Neural cell (in vitro differentiated cells): ENCODE measurements around the gene BCAR3. TPM values are rescaled to one million over a fixed set of nuclear protein-coding genes. Genes with fewer than 3 reads are reported as not detected.
A peak's percentile ranks its signal among the peaks of the same experiment; 100 is the strongest.

ENCODE experiments used
- H2AFZ ChIP-seq: fragments of 200-600, 300-800 bp; sonication (generic), shearing (Covaris generic); 2 replicates; pipeline ENCODE4 v1.6.0; 2014; ENCODE audit warnings: low read depth, mild to moderate bottlenecking, antibody characterized with exemption, low read length, moderate library complexity
- H3F3A ChIP-seq: fragments of 200-600 bp; shearing (Covaris generic); 2 replicates; pipeline ENCODE4 v1.6.1; 2016; ENCODE audit warnings: mild to moderate bottlenecking, moderate library complexity, mixed read lengths, antibody characterized with exemption, low read length; ENCODE audit not compliant: insufficient read depth, poor library complexity, severe bottlenecking
- H3K27ac ChIP-seq: fragments of 200-600, 300-800 bp; sonication (generic), shearing (Covaris generic); 2 replicates; pipeline ENCODE4 v1.5.1; 2014; ENCODE audit warnings: mild to moderate bottlenecking, low read length, moderate library complexity
- H3K27me3 ChIP-seq: fragments of 300-800, 200-600 bp; sonication (generic), shearing (Covaris generic); 2 replicates; pipeline ENCODE4 v1.6.0; 2014; ENCODE audit warnings: mild to moderate bottlenecking, low read depth, low read length, moderate library complexity; ENCODE audit not compliant: insufficient read depth
- H3K36me3 ChIP-seq: fragments of 300-800, 200-600 bp; sonication (generic), shearing (Covaris generic); 2 replicates; pipeline ENCODE4 v1.5.1; 2014; ENCODE audit warnings: mild to moderate bottlenecking, antibody characterized with exemption, low read length, moderate library complexity; ENCODE audit not compliant: insufficient read depth
- H3K4me2 ChIP-seq: fragments of 300-800, 200-600 bp; sonication (generic), shearing (Covaris generic); 2 replicates; pipeline ENCODE4 v1.6.0; 2014; ENCODE audit warnings: mild to moderate bottlenecking, low read length
- H3K4me3 ChIP-seq: fragments of 300-800, 200-600 bp; sonication (generic), shearing (Covaris generic); 2 replicates; pipeline ENCODE4 v1.5.1; 2014; ENCODE audit warnings: mild to moderate bottlenecking, low read length, moderate library complexity
- H3K79me2 ChIP-seq: fragments of 200-600 bp; shearing (Covaris generic); replicated peaks from 2 replicates; pipeline ENCODE4 v1.6.0; 2014; ENCODE audit warnings: mild to moderate bottlenecking, low read length, moderate library complexity; ENCODE audit not compliant: insufficient read depth
- H3K9ac ChIP-seq: fragments of 300-800, 200-600 bp; sonication (generic), shearing (Covaris generic); 2 replicates; pipeline ENCODE4 v1.6.1; 2016; ENCODE audit warnings: mild to moderate bottlenecking, low read length, mixed read lengths
- H3K9me2 ChIP-seq: fragments of 200-600 bp; shearing (Covaris generic); 2 replicates; pipeline ENCODE4 v1.6.1; 2016; ENCODE audit warnings: mild to moderate bottlenecking, low read length, mixed read lengths; ENCODE audit not compliant: insufficient read depth
- H3K9me3 ChIP-seq: fragments of 200-600, 300-800 bp; sonication (generic), shearing (Covaris generic); 2 replicates; pipeline ENCODE4 v1.6.1; 2016; ENCODE audit warnings: mild to moderate bottlenecking, mixed run types, low read length, moderate library complexity, mixed read lengths
- H4K20me1 ChIP-seq: fragments of 200-600 bp; shearing (Covaris generic); 2 replicates; pipeline ENCODE4 v1.6.1; 2016; ENCODE audit warnings: mild to moderate bottlenecking, mixed run types; ENCODE audit not compliant: insufficient read depth
- EP300 ChIP-seq: fragments of 450-650 bp; conservative IDR thresholded peaks from 2 replicates; pipeline ENCODE4 v1.6.1; 2014; ENCODE audit warnings: antibody characterized with exemption, mild to moderate bottlenecking, moderate library complexity; ENCODE audit not compliant: poor library complexity, severe bottlenecking
- EZH2 ChIP-seq: fragments of 200-600, 300-800 bp; shearing (Covaris generic), sonication (generic); IDR thresholded peaks from 2 replicates; pipeline ENCODE4 v1.6.1; 2014; ENCODE audit warnings: antibody characterized with exemption, low read length, borderline replicate concordance, mild to moderate bottlenecking; ENCODE audit not compliant: insufficient read depth, poor library complexity, severe bottlenecking
- MXI1 ChIP-seq: fragments of 450-650 bp; conservative IDR thresholded peaks from 2 replicates; pipeline ENCODE4 v1.6.1; 2014; ENCODE audit warnings: antibody characterized with exemption, mild to moderate bottlenecking; ENCODE audit not compliant: poor library complexity, severe bottlenecking
- POLR2AphosphoS5 ChIP-seq: IDR thresholded peaks from 2 replicates; pipeline ENCODE4 v1.6.1; 2012
- RAD21 ChIP-seq: fragments of 450-650 bp; conservative IDR thresholded peaks from 2 replicates; pipeline ENCODE4 v1.6.1; 2014; ENCODE audit warnings: antibody characterized with exemption, mild to moderate bottlenecking, moderate library complexity
- SMC3 ChIP-seq: fragments of 450-650 bp; conservative IDR thresholded peaks from 2 replicates; pipeline ENCODE4 v1.6.1; 2014; ENCODE audit warnings: antibody characterized with exemption, mild to moderate bottlenecking, moderate library complexity; ENCODE audit not compliant: poor library complexity
- TAF1 ChIP-seq: IDR thresholded peaks from 2 replicates; pipeline ENCODE4 v1.6.1; 2012; ENCODE audit warnings: low read depth
- polyA plus RNA-seq: library from polyadenylated mRNA; depleted of rRNA; stranded (reverse); fragments of >200 nt; gene quantifications from 2 replicates; pipeline ENCODE4 v1.2.3, GENCODE V29; 2014
- TF ChIP-seq, protein P1 (sequence below): fragments of 450-650 bp; IDR thresholded peaks from 2 replicates; pipeline ENCODE4 v1.5.1; 2014; ENCODE audit warnings: antibody characterized with exemption, mild to moderate bottlenecking, moderate library complexity; ENCODE audit not compliant: poor library complexity, severe bottlenecking
- TF ChIP-seq, protein P2 (sequence below): IDR thresholded peaks from 2 replicates; pipeline ENCODE4 v1.6.1; 2012; ENCODE audit warnings: borderline replicate concordance

Gene BCAR3
- polyA plus RNA-seq, 1 donor from 2014 or later = 2.5 TPM

DNA sequence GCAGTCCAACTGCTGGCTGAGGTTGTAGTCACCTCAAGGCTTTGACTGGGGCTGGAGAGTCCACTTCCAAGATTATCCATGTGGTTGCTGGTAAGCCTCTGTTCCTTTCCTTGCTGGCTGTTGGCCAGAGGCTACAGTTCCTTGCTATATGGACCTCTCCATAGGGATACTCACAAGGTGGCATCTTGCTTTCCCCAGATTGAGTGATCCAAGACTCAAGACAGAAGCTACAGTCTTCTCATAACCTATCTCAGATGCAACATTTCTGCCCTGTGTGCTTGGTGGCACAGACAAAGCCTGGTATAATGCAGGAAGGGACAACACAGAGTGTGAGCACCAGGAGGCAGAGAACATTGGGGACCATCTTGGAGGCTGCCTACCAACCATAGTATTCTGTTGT, 121.9 kb downstream of the BCAR3 start:
- Histone ChIP-seq H3K4me3 (no peak overlapping the region), H3K9me2 (no peaks in the 10 kb centered on the region), H3K9ac (no peak overlapping the region), H3K4me2 (no peak overlapping the region), H3K27ac (no peak overlapping the region), H3K79me2 (no peaks in the 10 kb centered on the region), H3K9me3 (no peaks in the 10 kb centered on the region), H2AFZ (no peak overlapping the region), H3K27me3 (no peaks in the 10 kb centered on the region), H3K36me3 (peaks cover 5% of the 10 kb centered on the region), H3F3A (no peaks in the 10 kb centered on the region), H4K20me1 (no peaks in the 10 kb centered on the region)
- TF ChIP-seq POLR2AphosphoS5 (no peak), MXI1 (no peak), SMC3 (no peak), EP300 (no peak), TAF1 (no peak)

DNA sequence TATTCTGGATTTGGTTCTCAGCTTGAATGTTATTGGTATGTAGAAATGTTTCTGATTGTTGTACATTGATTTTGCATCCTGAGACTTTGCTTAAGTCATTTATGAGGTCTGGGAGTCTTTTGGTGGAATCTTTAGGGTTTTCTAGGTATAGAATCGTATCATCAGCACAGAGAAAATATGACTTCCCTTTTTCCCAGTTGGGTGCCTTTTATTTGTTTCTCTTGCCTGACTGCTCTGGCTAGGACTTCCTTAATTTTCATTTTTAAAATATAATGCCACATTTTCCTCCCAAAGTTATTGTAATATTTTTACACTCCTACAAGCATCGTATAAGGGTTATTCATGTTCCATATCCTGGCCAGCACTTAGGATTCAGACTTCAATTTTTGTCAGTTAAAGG, 122.6 kb downstream of the BCAR3 start:
- no peaks in the 10 kb centered on the region for H3K9me3 ChIP-seq
- H3K4me2 ChIP-seq = no peak overlapping the region
- no peak overlapping the region for H2AFZ ChIP-seq
- H3K27ac ChIP-seq = no peak overlapping the region
- H3K4me3 ChIP-seq = no peak overlapping the region
- H3K9me2 ChIP-seq = no peaks in the 10 kb centered on the region
- H3K79me2 ChIP-seq = no peaks in the 10 kb centered on the region
- peaks cover 5% of the 10 kb centered on the region for H3K36me3 ChIP-seq
- no peaks in the 10 kb centered on the region for H3F3A ChIP-seq
- TF ChIP-seq RAD21 (no peak), TAF1 (no peak), POLR2AphosphoS5 (no peak), EP300 (no peak), EZH2 (no peak), MXI1 (no peak)
- TF ChIP-seq, protein P1, sequence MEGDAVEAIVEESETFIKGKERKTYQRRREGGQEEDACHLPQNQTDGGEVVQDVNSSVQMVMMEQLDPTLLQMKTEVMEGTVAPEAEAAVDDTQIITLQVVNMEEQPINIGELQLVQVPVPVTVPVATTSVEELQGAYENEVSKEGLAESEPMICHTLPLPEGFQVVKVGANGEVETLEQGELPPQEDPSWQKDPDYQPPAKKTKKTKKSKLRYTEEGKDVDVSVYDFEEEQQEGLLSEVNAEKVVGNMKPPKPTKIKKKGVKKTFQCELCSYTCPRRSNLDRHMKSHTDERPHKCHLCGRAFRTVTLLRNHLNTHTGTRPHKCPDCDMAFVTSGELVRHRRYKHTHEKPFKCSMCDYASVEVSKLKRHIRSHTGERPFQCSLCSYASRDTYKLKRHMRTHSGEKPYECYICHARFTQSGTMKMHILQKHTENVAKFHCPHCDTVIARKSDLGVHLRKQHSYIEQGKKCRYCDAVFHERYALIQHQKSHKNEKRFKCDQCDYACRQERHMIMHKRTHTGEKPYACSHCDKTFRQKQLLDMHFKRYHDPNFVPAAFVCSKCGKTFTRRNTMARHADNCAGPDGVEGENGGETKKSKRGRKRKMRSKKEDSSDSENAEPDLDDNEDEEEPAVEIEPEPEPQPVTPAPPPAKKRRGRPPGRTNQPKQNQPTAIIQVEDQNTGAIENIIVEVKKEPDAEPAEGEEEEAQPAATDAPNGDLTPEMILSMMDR = no peak
- TF ChIP-seq, protein P2, sequence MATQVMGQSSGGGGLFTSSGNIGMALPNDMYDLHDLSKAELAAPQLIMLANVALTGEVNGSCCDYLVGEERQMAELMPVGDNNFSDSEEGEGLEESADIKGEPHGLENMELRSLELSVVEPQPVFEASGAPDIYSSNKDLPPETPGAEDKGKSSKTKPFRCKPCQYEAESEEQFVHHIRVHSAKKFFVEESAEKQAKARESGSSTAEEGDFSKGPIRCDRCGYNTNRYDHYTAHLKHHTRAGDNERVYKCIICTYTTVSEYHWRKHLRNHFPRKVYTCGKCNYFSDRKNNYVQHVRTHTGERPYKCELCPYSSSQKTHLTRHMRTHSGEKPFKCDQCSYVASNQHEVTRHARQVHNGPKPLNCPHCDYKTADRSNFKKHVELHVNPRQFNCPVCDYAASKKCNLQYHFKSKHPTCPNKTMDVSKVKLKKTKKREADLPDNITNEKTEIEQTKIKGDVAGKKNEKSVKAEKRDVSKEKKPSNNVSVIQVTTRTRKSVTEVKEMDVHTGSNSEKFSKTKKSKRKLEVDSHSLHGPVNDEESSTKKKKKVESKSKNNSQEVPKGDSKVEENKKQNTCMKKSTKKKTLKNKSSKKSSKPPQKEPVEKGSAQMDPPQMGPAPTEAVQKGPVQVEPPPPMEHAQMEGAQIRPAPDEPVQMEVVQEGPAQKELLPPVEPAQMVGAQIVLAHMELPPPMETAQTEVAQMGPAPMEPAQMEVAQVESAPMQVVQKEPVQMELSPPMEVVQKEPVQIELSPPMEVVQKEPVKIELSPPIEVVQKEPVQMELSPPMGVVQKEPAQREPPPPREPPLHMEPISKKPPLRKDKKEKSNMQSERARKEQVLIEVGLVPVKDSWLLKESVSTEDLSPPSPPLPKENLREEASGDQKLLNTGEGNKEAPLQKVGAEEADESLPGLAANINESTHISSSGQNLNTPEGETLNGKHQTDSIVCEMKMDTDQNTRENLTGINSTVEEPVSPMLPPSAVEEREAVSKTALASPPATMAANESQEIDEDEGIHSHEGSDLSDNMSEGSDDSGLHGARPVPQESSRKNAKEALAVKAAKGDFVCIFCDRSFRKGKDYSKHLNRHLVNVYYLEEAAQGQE = no peak
- H3K9ac ChIP-seq = no peak overlapping the region
- H3K27me3 ChIP-seq = no peaks in the 10 kb centered on the region
- no peaks in the 10 kb centered on the region for H4K20me1 ChIP-seq

DNA sequence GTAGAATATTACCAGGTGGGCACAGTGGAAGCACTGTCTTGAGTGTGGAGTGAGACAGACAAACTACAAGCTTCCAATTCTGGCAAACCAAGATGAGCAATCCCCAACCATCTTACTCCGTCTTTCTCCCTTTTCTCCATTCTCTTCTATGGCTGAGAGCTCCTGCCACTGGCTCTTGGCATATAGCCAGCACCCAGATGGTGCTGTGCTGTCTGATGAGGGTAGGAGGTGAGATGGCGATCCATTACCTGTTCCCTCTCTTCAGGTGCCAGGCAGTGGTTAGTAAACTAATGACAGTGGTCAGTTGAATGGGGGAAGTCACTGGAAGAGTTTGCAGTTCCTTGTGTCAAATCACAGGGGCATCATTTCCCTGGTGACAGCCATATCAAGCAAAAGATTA, 125.3 kb downstream of the BCAR3 start:
- H4K20me1 ChIP-seq = no peaks in the 10 kb centered on the region
- H3K9ac ChIP-seq = no peak overlapping the region
- H3K79me2 ChIP-seq = no peaks in the 10 kb centered on the region
- TF ChIP-seq, protein P1 = no peak
- TF ChIP-seq EZH2 = no peak
- peak; percentile 12 for TF ChIP-seq POLR2AphosphoS5
- TF ChIP-seq TAF1 = no peak
- TF ChIP-seq SMC3 = no peak
- H3K4me2 ChIP-seq = no peak overlapping the region
- H3K27ac ChIP-seq = no peak overlapping the region
- no peaks in the 10 kb centered on the region for H3K9me2 ChIP-seq
- H3K4me3 ChIP-seq = no peak overlapping the region
- no peaks in the 10 kb centered on the region for H3K27me3 ChIP-seq
- peaks cover 5% of the 10 kb centered on the region for H3F3A ChIP-seq
- H2AFZ ChIP-seq = no peak overlapping the region
- no peaks in the 10 kb centered on the region for H3K9me3 ChIP-seq
- peaks cover 6% of the 10 kb centered on the region for H3K36me3 ChIP-seq
